ENCODE results near the gene WASF3. TPM values are rescaled to one million over a fixed set of nuclear protein-coding genes. Genes with fewer than 3 reads are reported as not detected.

WASF3 gene
- total RNA-seq, 1 experiment from 2014 or later, result 2.6 TPM

- H2AFZ ChIP-seq (ENCODE audit: low read length), result no peak overlapping the region
- CTCF ChIA-PET, result no interaction called here
- no peak overlapping the region for H3K4me3 ChIP-seq (ENCODE audit: low read length)
- H3K9ac ChIP-seq (ENCODE audit: low read length), result no peak overlapping the region
- no peak overlapping the region for H3K27ac ChIP-seq (ENCODE audit: low read length)
- H3K4me1 ChIP-seq (ENCODE audit: insufficient read depth, low read length), result peaks cover 5% of the 10 kb centered on the region; the same call in 1 of the 2 replicates
- no peaks in the 10 kb centered on the region for H3K9me3 ChIP-seq (ENCODE audit: low read length)
- no peaks in the 10 kb centered on the region for H3K79me2 ChIP-seq (ENCODE audit: low read length)
- H3K27me3 ChIP-seq (ENCODE audit: low read length), result no peaks in the 10 kb centered on the region
- no peaks in the 10 kb centered on the region for H4K20me1 ChIP-seq (ENCODE audit: low read length)
- no peaks in the 10 kb centered on the region for H3K9me2 ChIP-seq (replicated peaks; ENCODE audit: low read length)
- H3K36me3 ChIP-seq (ENCODE audit: low read depth, low read length), result no peaks in the 10 kb centered on the region
- intact Hi-C loops (cut with micrococcal nuclease), result loop anchor here (5.0 kb wide), 1 partner anchor 197 kb away; no protein-coding TSS in a partner anchor
- no peak for DNase-seq
- no TSS peak for BruUV-seq (replicated peaks)
- ATAC-seq, result no peak
- POLR2A ChIA-PET (ENCODE audit: unreplicated experiment), result no interaction called here
- no peak overlapping the region for H3K4me2 ChIP-seq (ENCODE audit: low read length)
- no peak for TF ChIP-seq CTCF (conservative IDR thresholded peaks at IDR 0.05; ENCODE audit: low read depth, low read length)
- no peak for TF ChIP-seq EZH2 (IDR thresholded peaks at IDR 0.05; ENCODE audit: low read length, unreplicated experiment)
- no peak for TF ChIP-seq EZH2phosphoT487 (IDR thresholded peaks at IDR 0.05; ENCODE audit: borderline replicate concordance, low read length)
- no peaks in the 10 kb centered on the region for H3F3A ChIP-seq (ENCODE audit: low read length, unreplicated experiment)
Measured at GRCh38 chr13:26694609-26695359, 137.3 kb downstream of the WASF3 start.

- Histone ChIP-seq H3K9ac (ENCODE audit: low read length) (no peak overlapping the region), H3K27ac (ENCODE audit: low read length) (no peak overlapping the region), H3K9me3 (ENCODE audit: low read length) (no peaks in the 10 kb centered on the region), H3F3A (ENCODE audit: low read length, unreplicated experiment) (no peaks in the 10 kb centered on the region), H3K4me1 (ENCODE audit: insufficient read depth, low read length) (peaks cover 5% of the 10 kb centered on the region; the same call in 1 of the 2 replicates), H3K4me2 (ENCODE audit: low read length) (no peak overlapping the region), H3K79me2 (ENCODE audit: low read length) (no peaks in the 10 kb centered on the region), H2AFZ (ENCODE audit: low read length) (no peak overlapping the region), H3K27me3 (ENCODE audit: low read length) (no peaks in the 10 kb centered on the region), H3K9me2 (replicated peaks; ENCODE audit: low read length) (no peaks in the 10 kb centered on the region), H3K36me3 (ENCODE audit: low read depth, low read length) (no peaks in the 10 kb centered on the region), H3K4me3 (ENCODE audit: low read length) (no peak overlapping the region), H4K20me1 (ENCODE audit: low read length) (no peaks in the 10 kb centered on the region)
- intact Hi-C loops (cut with micrococcal nuclease), result loop anchor here (5.0 kb wide), 1 partner anchor 198 kb away; no protein-coding TSS in a partner anchor
- no peak for ATAC-seq
- TF ChIP-seq CTCF (conservative IDR thresholded peaks at IDR 0.05; ENCODE audit: low read depth, low read length), result no peak
- no peak for TF ChIP-seq EZH2phosphoT487 (IDR thresholded peaks at IDR 0.05; ENCODE audit: borderline replicate concordance, low read length)
- TF ChIP-seq EZH2 (IDR thresholded peaks at IDR 0.05; ENCODE audit: low read length, unreplicated experiment), result no peak
- POLR2A ChIA-PET (ENCODE audit: unreplicated experiment), result no interaction called here
- no peak for DNase-seq
- CTCF ChIA-PET, result no interaction called here
- no TSS peak for BruUV-seq (replicated peaks)
Measured at GRCh38 chr13:26695360-26695705, 137.8 kb downstream of the WASF3 start.

- Histone ChIP-seq H3K36me3 (ENCODE audit: low read depth, low read length) (no peaks in the 10 kb centered on the region), H3K9me2 (replicated peaks; ENCODE audit: low read length) (no peaks in the 10 kb centered on the region), H2AFZ (ENCODE audit: low read length) (no peak overlapping the region), H3K9ac (ENCODE audit: low read length) (no peak overlapping the region), H3K4me2 (ENCODE audit: low read length) (no peak overlapping the region), H3K79me2 (ENCODE audit: low read length) (no peaks in the 10 kb centered on the region), H3K27me3 (ENCODE audit: low read length) (no peaks in the 10 kb centered on the region), H3K4me3 (ENCODE audit: low read length) (no peak overlapping the region), H4K20me1 (ENCODE audit: low read length) (no peaks in the 10 kb centered on the region), H3K9me3 (ENCODE audit: low read length) (no peaks in the 10 kb centered on the region), H3F3A (ENCODE audit: low read length, unreplicated experiment) (no peaks in the 10 kb centered on the region), H3K27ac (ENCODE audit: low read length) (no peak overlapping the region), H3K4me1 (ENCODE audit: insufficient read depth, low read length) (peaks cover 5% of the 10 kb centered on the region; the same call in 1 of the 2 replicates)
- ATAC-seq, result no peak
- ChIA-PET CTCF (no interaction called here), POLR2A (ENCODE audit: unreplicated experiment) (no interaction called here)
- TF ChIP-seq EZH2phosphoT487 (IDR thresholded peaks at IDR 0.05; ENCODE audit: borderline replicate concordance, low read length) (no peak), CTCF (conservative IDR thresholded peaks at IDR 0.05; ENCODE audit: low read depth, low read length) (no peak)
- no TSS peak for BruUV-seq (replicated peaks)
- no peak for DNase-seq
- intact Hi-C loops (cut with micrococcal nuclease), result loop anchor here (5.0 kb wide), 1 partner anchor 199 kb away; no protein-coding TSS in a partner anchor
Measured at GRCh38 chr13:26695891-26696311, 138.4 kb downstream of the WASF3 start.

Measured in PC-3 (cell line).